ENCODE results near the gene RBM28. TPM values are rescaled to one million over a fixed set of nuclear protein-coding genes. Genes with fewer than 3 reads are reported as not detected.
"Not testable (repeated sequence)": the region's sequence is repeated elsewhere in the genome, so short reads cannot be mapped to it uniquely, and the experiment has no call there.

RBM28 gene
- total RNA-seq, 4 donors from 2014 or later = 19.1 to 142 (median 24.2) TPM

DNA sequence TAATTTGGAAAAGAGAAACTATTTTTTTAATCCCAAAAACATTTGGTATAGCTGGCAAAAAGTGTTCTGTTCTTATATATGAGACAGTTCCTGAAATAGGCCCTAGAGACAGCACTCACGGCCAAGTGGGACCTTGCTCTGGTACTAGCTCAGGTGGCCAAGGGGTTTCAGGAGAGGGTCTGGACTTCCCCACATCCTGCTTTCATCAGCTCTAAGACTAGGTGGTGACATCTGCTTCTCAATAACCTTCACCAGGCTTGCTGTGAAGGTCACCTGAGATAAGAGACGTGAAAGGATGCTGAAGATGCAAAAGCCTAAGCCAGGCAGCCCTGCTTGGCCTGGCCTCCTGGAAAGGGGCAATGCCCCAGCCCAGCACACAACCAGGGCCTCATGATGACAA lies 40.6 kb downstream of the RBM28 start:
- Histone ChIP-seq H3K27ac (no peak overlapping the region), H3K36me3 (peaks cover 0 to 39% (median 0%) of the 10 kb centered on the region in 3 donors), H3K4me3 (no peak overlapping the region), H3K9me3 (no peaks in the 10 kb centered on the region), H3K27me3 (no peaks in the 10 kb centered on the region), H3K4me1 (no peaks in the 10 kb centered on the region)
- TF ChIP-seq, protein P1, sequence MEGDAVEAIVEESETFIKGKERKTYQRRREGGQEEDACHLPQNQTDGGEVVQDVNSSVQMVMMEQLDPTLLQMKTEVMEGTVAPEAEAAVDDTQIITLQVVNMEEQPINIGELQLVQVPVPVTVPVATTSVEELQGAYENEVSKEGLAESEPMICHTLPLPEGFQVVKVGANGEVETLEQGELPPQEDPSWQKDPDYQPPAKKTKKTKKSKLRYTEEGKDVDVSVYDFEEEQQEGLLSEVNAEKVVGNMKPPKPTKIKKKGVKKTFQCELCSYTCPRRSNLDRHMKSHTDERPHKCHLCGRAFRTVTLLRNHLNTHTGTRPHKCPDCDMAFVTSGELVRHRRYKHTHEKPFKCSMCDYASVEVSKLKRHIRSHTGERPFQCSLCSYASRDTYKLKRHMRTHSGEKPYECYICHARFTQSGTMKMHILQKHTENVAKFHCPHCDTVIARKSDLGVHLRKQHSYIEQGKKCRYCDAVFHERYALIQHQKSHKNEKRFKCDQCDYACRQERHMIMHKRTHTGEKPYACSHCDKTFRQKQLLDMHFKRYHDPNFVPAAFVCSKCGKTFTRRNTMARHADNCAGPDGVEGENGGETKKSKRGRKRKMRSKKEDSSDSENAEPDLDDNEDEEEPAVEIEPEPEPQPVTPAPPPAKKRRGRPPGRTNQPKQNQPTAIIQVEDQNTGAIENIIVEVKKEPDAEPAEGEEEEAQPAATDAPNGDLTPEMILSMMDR (IDR thresholded peaks at IDR 0.05) = no peak
- DNase-seq = no peak

DNA sequence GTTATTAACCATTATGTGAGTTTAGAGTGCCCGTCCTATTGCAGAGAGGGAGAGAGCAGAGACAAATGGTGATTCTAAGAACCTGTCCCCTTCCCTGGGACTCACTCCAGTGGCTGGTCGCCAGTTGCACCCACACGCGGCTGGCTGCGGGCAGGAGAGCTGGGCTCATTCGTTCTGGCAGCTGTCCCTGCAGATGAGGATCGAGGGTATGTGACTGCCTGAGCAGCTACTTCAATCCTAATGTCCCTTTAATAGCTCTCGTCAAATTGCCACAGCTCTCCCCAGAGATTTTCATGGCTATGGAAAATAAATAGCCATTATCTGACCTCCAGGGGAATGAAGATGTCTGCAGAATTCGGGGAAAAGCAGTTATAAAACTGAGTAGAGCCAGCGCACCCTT lies 41.6 kb downstream of the RBM28 start:
- Histone ChIP-seq H3K4me3 (no peak overlapping the region), H3K36me3 (peaks cover 0 to 31% (median 0%) of the 10 kb centered on the region in 3 donors), H3K27ac (no peak overlapping the region), H3K4me1 (no peaks in the 10 kb centered on the region), H3K27me3 (no peaks in the 10 kb centered on the region), H3K9me3 (no peaks in the 10 kb centered on the region)
- DNase-seq = no peak
- TF ChIP-seq, protein P1 (IDR thresholded peaks at IDR 0.05) = no peak
- TF ChIP-seq POLR2A (IDR thresholded peaks at IDR 0.05) = no peak

DNA sequence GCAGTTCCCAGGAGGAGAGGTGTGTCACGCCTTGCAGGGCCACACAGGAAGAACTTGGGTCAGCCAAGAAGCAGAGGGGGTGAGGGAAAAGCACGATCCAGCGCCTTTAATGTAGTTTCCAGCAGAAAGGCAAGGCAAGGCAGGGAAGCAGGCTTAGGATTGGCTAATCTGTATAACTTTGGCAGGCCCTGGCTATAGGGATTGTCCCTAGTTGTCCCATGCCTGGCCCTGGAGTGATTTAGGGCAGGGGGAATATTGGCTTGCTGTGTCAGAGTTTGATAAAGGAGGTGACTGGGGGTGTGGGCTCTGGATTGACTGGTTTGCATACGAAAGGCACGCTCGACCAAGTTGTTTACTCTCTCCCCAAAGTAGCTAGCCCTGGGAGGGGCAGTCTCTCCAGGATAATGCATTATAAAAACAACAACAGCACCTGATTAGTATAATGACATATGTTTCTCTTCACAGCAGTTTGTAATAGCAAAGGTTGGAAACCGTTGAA lies 44.5 kb downstream of the RBM28 start:
- no peaks in the 10 kb centered on the region for H3K4me1 ChIP-seq
- no peaks in the 10 kb centered on the region for H3K9me3 ChIP-seq
- no peak overlapping the region for H3K4me3 ChIP-seq
- no peak for DNase-seq
- peaks cover 0 to 14% (median 0%) of the 10 kb centered on the region in 3 donors for H3K36me3 ChIP-seq
- no peak overlapping the region for H3K27ac ChIP-seq
- TF ChIP-seq, protein P1 (IDR thresholded peaks at IDR 0.05) = no peak
- TF ChIP-seq POLR2A (IDR thresholded peaks at IDR 0.05) = no peak
- H3K27me3 ChIP-seq = no peaks in the 10 kb centered on the region

DNA sequence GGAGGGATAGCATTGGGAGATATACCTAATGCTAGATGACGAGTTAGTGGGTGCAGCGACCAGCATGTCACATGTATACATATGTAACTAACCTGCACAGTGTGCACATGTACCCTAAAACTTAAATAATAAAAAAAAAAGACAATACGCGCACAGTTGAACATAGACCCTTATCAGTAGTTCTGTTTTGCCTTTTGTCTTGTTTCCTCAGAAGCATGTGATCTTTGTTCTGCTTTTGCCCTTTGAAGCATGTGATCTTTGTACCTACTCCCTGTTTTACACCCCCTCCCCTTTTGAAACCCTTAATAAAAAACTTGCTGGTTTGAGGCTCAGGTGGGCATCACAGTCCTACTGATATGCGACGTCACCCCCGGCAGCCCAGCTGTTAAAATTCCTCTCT lies 45.7 kb downstream of the RBM28 start:
- H3K36me3 ChIP-seq, H3K9me3 ChIP-seq, DNase-seq, H3K27me3 ChIP-seq, H3K27ac ChIP-seq, H3K4me3 ChIP-seq, H3K4me1 ChIP-seq: not testable (repeated sequence)

DNA sequence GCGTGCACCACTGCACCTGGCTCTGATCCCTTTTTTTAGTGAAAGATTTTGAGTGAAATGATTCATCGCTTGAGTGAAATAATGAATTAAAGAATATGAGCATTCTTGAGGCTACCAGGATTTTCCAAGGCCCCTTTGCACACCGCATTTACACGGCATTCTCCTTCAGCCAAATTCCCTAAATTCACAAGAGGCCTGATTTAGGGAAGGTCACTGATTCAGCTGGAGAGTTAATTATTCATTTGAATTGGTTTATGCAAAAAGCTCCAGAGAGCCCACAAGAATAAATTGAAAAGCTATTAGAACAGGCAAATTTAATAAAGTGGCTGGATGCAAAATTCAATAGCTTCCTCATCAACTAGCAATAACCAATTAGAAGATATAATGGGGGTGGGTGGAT lies 56.2 kb downstream of the RBM28 start:
- H3K27ac ChIP-seq = no peak overlapping the region
- H3K4me3 ChIP-seq = no peak overlapping the region
- no peaks in the 10 kb centered on the region for H3K4me1 ChIP-seq
- no peaks in the 10 kb centered on the region for H3K36me3 ChIP-seq
- TF ChIP-seq, protein P1 (IDR thresholded peaks at IDR 0.05) = no peak
- TF ChIP-seq POLR2A (IDR thresholded peaks at IDR 0.05) = no peak
- DNase-seq = no peak
- no peaks in the 10 kb centered on the region for H3K9me3 ChIP-seq
- H3K27me3 ChIP-seq = no peaks in the 10 kb centered on the region

DNA sequence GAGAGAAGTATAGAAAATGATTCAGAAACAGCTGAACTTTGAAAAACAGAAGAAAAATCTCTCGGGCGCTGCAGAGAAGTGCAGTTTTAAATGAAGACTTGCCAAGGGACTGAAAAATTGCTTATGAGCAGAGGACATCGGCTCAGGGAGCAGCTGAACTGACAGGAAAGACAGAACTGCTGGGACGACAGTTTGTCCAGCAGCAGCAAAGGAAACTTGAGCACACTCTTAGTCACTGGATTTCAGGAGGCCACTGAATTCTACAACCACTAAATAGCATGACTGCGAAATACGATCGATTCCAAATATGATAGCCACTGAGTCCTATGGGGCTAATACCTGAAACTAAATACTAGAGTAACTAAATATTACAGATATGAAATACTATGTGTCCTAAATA lies 59.6 kb downstream of the RBM28 start:
- H3K4me3 ChIP-seq = no peak overlapping the region
- no peak for DNase-seq
- H3K9me3 ChIP-seq = peaks cover 0 to 6% (median 0%) of the 10 kb centered on the region in 4 donors
- H3K27me3 ChIP-seq = no peaks in the 10 kb centered on the region
- no peaks in the 10 kb centered on the region for H3K4me1 ChIP-seq
- TF ChIP-seq POLR2A (IDR thresholded peaks at IDR 0.05) = no peak
- TF ChIP-seq, protein P1 (IDR thresholded peaks at IDR 0.05) = no peak
- no peak overlapping the region for H3K27ac ChIP-seq
- no peaks in the 10 kb centered on the region for H3K36me3 ChIP-seq
